22Rv1 (cell line): ENCODE data around the gene HES2.
"Not testable (repeated sequence)": the region's sequence is repeated elsewhere in the genome, so short reads cannot be mapped to it uniquely, and the experiment has no call there.

ENCODE experiments used
- H3K27ac ChIP-seq: fragments of 450-650 bp; 2 replicates; pipeline ENCODE4 v1.5.1; 2017
- ZFX ChIP-seq: fragments of 450-650 bp; IDR thresholded peaks from 2 replicates; pipeline ENCODE4 v1.6.1; 2017; ENCODE audit warnings: antibody characterized with exemption, borderline replicate concordance
- TF ChIP-seq, protein P1 (sequence below): fragments of 450-650 bp; IDR thresholded peaks from 2 replicates; pipeline ENCODE4 v1.5.1; 2017; ENCODE audit warnings: mild to moderate bottlenecking

Gene HES2

GRCh38 chr1:6399294-6399693 lies 20.4 kb downstream of the HES2 start:
- no peak overlapping the region for H3K27ac ChIP-seq
- no peak for TF ChIP-seq ZFX
- TF ChIP-seq, protein P1, sequence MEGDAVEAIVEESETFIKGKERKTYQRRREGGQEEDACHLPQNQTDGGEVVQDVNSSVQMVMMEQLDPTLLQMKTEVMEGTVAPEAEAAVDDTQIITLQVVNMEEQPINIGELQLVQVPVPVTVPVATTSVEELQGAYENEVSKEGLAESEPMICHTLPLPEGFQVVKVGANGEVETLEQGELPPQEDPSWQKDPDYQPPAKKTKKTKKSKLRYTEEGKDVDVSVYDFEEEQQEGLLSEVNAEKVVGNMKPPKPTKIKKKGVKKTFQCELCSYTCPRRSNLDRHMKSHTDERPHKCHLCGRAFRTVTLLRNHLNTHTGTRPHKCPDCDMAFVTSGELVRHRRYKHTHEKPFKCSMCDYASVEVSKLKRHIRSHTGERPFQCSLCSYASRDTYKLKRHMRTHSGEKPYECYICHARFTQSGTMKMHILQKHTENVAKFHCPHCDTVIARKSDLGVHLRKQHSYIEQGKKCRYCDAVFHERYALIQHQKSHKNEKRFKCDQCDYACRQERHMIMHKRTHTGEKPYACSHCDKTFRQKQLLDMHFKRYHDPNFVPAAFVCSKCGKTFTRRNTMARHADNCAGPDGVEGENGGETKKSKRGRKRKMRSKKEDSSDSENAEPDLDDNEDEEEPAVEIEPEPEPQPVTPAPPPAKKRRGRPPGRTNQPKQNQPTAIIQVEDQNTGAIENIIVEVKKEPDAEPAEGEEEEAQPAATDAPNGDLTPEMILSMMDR, result no peak

- TF ChIP-seq ZFX, result no peak
- TF ChIP-seq, protein P1, result no peak
- H3K27ac ChIP-seq, result no peak overlapping the region
Measured at GRCh38 chr1:6397844-6398441, 21.8 kb downstream of the HES2 start.

DNA sequence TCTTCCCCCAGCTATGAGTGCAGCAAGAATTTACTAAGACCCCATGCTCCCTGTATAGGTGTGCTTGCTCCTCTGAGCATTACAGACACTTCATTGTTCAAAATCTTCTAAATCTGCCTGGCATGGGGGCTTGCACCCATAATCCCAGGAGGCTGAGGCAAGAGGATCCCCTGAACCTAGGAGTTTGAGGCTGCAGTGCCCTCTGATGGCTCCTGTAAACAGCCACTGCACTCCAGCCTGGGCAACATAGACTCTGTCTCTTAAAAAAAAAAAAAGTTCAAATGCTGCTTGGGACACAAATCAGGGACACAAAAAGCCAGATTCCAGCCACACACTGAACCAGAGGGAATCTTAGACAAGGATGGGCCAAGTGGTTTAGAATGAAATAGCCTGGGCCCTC lies 22.7 kb downstream of the HES2 start:
- no peak overlapping the region for H3K27ac ChIP-seq
- TF ChIP-seq, protein P1, result peak; percentile 14; the same call in 1 of the 2 replicates
- TF ChIP-seq ZFX, result no peak

DNA sequence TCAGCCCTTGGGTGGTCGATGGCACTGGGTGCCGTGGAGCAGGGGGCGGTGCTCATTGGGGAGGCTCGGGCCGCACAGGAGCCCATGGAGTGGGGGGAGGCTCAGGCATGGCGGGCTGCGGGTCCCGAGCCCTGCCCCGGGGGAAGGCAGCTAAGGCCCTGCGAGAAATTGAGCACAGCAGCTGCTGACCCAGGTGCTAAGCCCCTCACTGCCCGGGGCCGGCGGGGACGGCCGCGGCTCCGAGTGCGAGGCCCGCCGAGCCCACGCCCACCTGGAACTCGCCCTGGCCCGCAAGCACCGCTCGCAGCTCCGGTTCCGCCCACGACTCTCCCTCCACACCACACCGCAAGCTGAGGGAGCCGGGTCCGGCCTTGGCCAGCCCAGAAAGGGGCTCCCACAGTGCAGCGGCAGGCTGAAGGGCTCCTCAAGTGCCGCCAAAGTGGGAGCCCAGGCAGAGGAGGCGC lies 23.9 kb downstream of the HES2 start:
- H3K27ac ChIP-seq, result not testable (repeated sequence)

- not testable (repeated sequence) for H3K27ac ChIP-seq
Measured at GRCh38 chr1:6395130-6395529, 24.6 kb downstream of the HES2 start.

- H3K27ac ChIP-seq, result peak within 1 kb of the TSS; percentile 87
- TF ChIP-seq, protein P1, result peak; percentile 23; the same call in 1 of the 2 replicates
- TF ChIP-seq ZFX, result no peak
Measured at GRCh38 chr1:6393400-6394187, 26.1 kb downstream of the HES2 start, which contains the start of gene ACOT7. TSS of gene ACOT7 (minus strand) at chr1:6393767. CDS start at chr1:6393399, 368 bp downstream.

GRCh38 chr1:6392809-6393399 lies 26.8 kb downstream of the HES2 start:
- H3K27ac ChIP-seq, result peak overlapping the region; percentile 87

More at GRCh38 chr1:6392809-6393399, 26.8 kb downstream of the HES2 start:
- no peak for TF ChIP-seq ZFX
- TF ChIP-seq, protein P1, result no peak
